ENCODE data around the gene FKBP6. TPM values are rescaled to one million over a fixed set of nuclear protein-coding genes. Genes with fewer than 3 reads are reported as not detected.

Gene FKBP6
- total RNA-seq, 5 donors from 2014 or later (not counting 1 experiment from before 2014, with no cell fraction given), result not detected

GRCh38 chr7:73329861-73330581 is 2.1 kb downstream of the FKBP6 start:
- POLR2A ChIA-PET, result no interaction called here
- CTCF ChIA-PET, result no interaction called here
- H3K9me3 Mint-ChIP-seq, result no peaks in the 10 kb centered on the region
- H3K27ac Mint-ChIP-seq, result no peak overlapping the region
- peaks cover 0 to 3% of the 10 kb centered on the region in 2 donors for H3K27me3 Mint-ChIP-seq
- H3K27me3 ChIP-seq (replicated peaks in 1 of 2; ENCODE audit: control insufficient read depth in 2 of 2, extremely low read depth in 1 of 2, insufficient read depth in 2 of 2, low read length in 1 of 2), result peaks cover 0 to 5% of the 10 kb centered on the region in 2 experiments
- H3K27ac ChIP-seq (ENCODE audit: low read length), result no peak overlapping the region
- H3K4me3 ChIP-seq (ENCODE audit: control insufficient read depth in 1 of 2, extremely low read depth in 1 of 2, low read length in 1 of 2), result no peak overlapping the region
- H3K4me1 Mint-ChIP-seq, result no peaks in the 10 kb centered on the region
- 77% methylated on average over 9 of the region's 11 CpGs for WGBS (ENCODE audit: insufficient coverage)
- H3K36me3 ChIP-seq (ENCODE audit: control insufficient read depth in 2 of 2, extremely low read depth in 1 of 2, insufficient read depth in 1 of 2, low read length in 1 of 2), result no peaks in the 10 kb centered on the region
- no peak overlapping the region for H3K4me3 Mint-ChIP-seq
- ATAC-seq (replicated peaks in 1 of 4) (no peak), DNase-seq (no peak)
- no peaks in the 10 kb centered on the region for H3K9me3 ChIP-seq
- H3K36me3 Mint-ChIP-seq, result no peaks in the 10 kb centered on the region
- no peaks in the 10 kb centered on the region for H3K4me1 ChIP-seq (ENCODE audit: control insufficient read depth in 1 of 2, extremely low read depth in 1 of 2, insufficient read depth in 2 of 2, low read length in 2 of 2)

GRCh38 chr7:73330772-73331171 is 2.8 kb downstream of the FKBP6 start:
- H3K4me1 Mint-ChIP-seq, result no peaks in the 10 kb centered on the region
- WGBS (ENCODE audit: insufficient coverage), result 82% methylated on average over 4 of the region's 6 CpGs
- Histone ChIP-seq H3K27ac (ENCODE audit: low read length) (no peak overlapping the region), H3K9me3 (no peaks in the 10 kb centered on the region), H3K36me3 (ENCODE audit: control insufficient read depth in 2 of 2, extremely low read depth in 1 of 2, insufficient read depth in 1 of 2, low read length in 1 of 2) (no peaks in the 10 kb centered on the region), H3K4me1 (ENCODE audit: control insufficient read depth in 1 of 2, extremely low read depth in 1 of 2, insufficient read depth in 2 of 2, low read length in 2 of 2) (no peaks in the 10 kb centered on the region), H3K27me3 (replicated peaks in 1 of 2; ENCODE audit: control insufficient read depth in 2 of 2, extremely low read depth in 1 of 2, insufficient read depth in 2 of 2, low read length in 1 of 2) (peaks cover 0 to 5% of the 10 kb centered on the region in 2 experiments), H3K4me3 (ENCODE audit: control insufficient read depth in 1 of 2, extremely low read depth in 1 of 2, low read length in 1 of 2) (no peak overlapping the region)
- no peaks in the 10 kb centered on the region for H3K36me3 Mint-ChIP-seq
- peaks cover 0 to 3% of the 10 kb centered on the region in 2 donors for H3K27me3 Mint-ChIP-seq
- POLR2A ChIA-PET, result no interaction called here
- no peaks in the 10 kb centered on the region for H3K9me3 Mint-ChIP-seq
- no peak overlapping the region for H3K27ac Mint-ChIP-seq
- CTCF ChIA-PET, result no interaction called here
- ATAC-seq (replicated peaks in 1 of 4), result no peak
- H3K4me3 Mint-ChIP-seq, result no peak overlapping the region
- no peak for DNase-seq

GRCh38 chr7:73332447-73332846 is 4.5 kb downstream of the FKBP6 start:
- peaks cover 0 to 5% of the 10 kb centered on the region in 2 experiments for H3K27me3 ChIP-seq (replicated peaks in 1 of 2; ENCODE audit: control insufficient read depth in 2 of 2, extremely low read depth in 1 of 2, insufficient read depth in 2 of 2, low read length in 1 of 2)
- Mint-ChIP-seq H3K4me3 (no peak overlapping the region), H3K27ac (no peak overlapping the region), H3K27me3 (peaks cover 0 to 3% of the 10 kb centered on the region in 2 donors), H3K9me3 (no peaks in the 10 kb centered on the region), H3K36me3 (no peaks in the 10 kb centered on the region), H3K4me1 (no peaks in the 10 kb centered on the region)
- H3K9me3 ChIP-seq, result no peaks in the 10 kb centered on the region
- CTCF ChIA-PET, result no interaction called here
- POLR2A ChIA-PET, result interaction anchor here in 1 of 2 donors (0.7 kb wide), 1 partner anchor 56 kb away, joined by 4 read pairs; no protein-coding TSS in a partner anchor
- ATAC-seq (replicated peaks in 1 of 4), result no peak
- DNase-seq, result no peak
- H3K27ac ChIP-seq (ENCODE audit: low read length), result no peak overlapping the region
- H3K4me3 ChIP-seq (ENCODE audit: control insufficient read depth in 1 of 2, extremely low read depth in 1 of 2, low read length in 1 of 2), result no peak overlapping the region
- H3K36me3 ChIP-seq (ENCODE audit: control insufficient read depth in 2 of 2, extremely low read depth in 1 of 2, insufficient read depth in 1 of 2, low read length in 1 of 2), result no peaks in the 10 kb centered on the region
- H3K4me1 ChIP-seq (ENCODE audit: control insufficient read depth in 1 of 2, extremely low read depth in 1 of 2, insufficient read depth in 2 of 2, low read length in 2 of 2), result no peaks in the 10 kb centered on the region
- WGBS (ENCODE audit: insufficient coverage), result no CpG with 5 or more reads among the region's 6 CpGs

GRCh38 chr7:73338321-73338720 is 10.4 kb downstream of the FKBP6 start:
- Mint-ChIP-seq H3K27ac (no peak overlapping the region), H3K36me3 (no peaks in the 10 kb centered on the region), H3K9me3 (no peaks in the 10 kb centered on the region), H3K27me3 (peaks cover 4 to 12% of the 10 kb centered on the region in 2 donors), H3K4me1 (no peaks in the 10 kb centered on the region), H3K4me3 (no peak overlapping the region)
- POLR2A ChIA-PET, result no interaction called here
- H3K36me3 ChIP-seq (ENCODE audit: control insufficient read depth in 2 of 2, extremely low read depth in 1 of 2, insufficient read depth in 1 of 2, low read length in 1 of 2), result no peaks in the 10 kb centered on the region
- DNase-seq, result no peak
- H3K27me3 ChIP-seq (replicated peaks in 1 of 2; ENCODE audit: control insufficient read depth in 2 of 2, extremely low read depth in 1 of 2, insufficient read depth in 2 of 2, low read length in 1 of 2), result peaks cover 0 to 16% of the 10 kb centered on the region in 2 experiments
- no peak overlapping the region for H3K27ac ChIP-seq (ENCODE audit: low read length)
- no peak overlapping the region for H3K4me3 ChIP-seq (ENCODE audit: control insufficient read depth in 1 of 2, extremely low read depth in 1 of 2, low read length in 1 of 2)
- H3K9me3 ChIP-seq, result no peaks in the 10 kb centered on the region
- WGBS (ENCODE audit: insufficient coverage), result 73% methylated on average over 3 of the region's 10 CpGs
- CTCF ChIA-PET, result no interaction called here
- no peaks in the 10 kb centered on the region for H3K4me1 ChIP-seq (ENCODE audit: control insufficient read depth in 1 of 2, extremely low read depth in 1 of 2, insufficient read depth in 2 of 2, low read length in 2 of 2)
- no peak for ATAC-seq (replicated peaks in 1 of 4)

GRCh38 chr7:73340514-73340913 is 12.6 kb downstream of the FKBP6 start:
- H3K27ac Mint-ChIP-seq, result no peak overlapping the region
- peaks cover 0 to 20% of the 10 kb centered on the region in 2 experiments for H3K27me3 ChIP-seq (replicated peaks in 1 of 2; ENCODE audit: control insufficient read depth in 2 of 2, extremely low read depth in 1 of 2, insufficient read depth in 2 of 2, low read length in 1 of 2)
- no peak overlapping the region for H3K4me3 Mint-ChIP-seq
- H3K9me3 Mint-ChIP-seq, result no peaks in the 10 kb centered on the region
- no peak overlapping the region for H3K4me3 ChIP-seq (ENCODE audit: control insufficient read depth in 1 of 2, extremely low read depth in 1 of 2, low read length in 1 of 2)
- no CpG with 5 or more reads among the region's 7 CpGs for WGBS (ENCODE audit: insufficient coverage)
- ATAC-seq (replicated peaks in 1 of 4), result no peak
- H3K36me3 ChIP-seq (ENCODE audit: control insufficient read depth in 2 of 2, extremely low read depth in 1 of 2, insufficient read depth in 1 of 2, low read length in 1 of 2), result no peaks in the 10 kb centered on the region
- H3K4me1 ChIP-seq (ENCODE audit: control insufficient read depth in 1 of 2, extremely low read depth in 1 of 2, insufficient read depth in 2 of 2, low read length in 2 of 2), result no peaks in the 10 kb centered on the region
- no peaks in the 10 kb centered on the region for H3K36me3 Mint-ChIP-seq
- ChIA-PET POLR2A (no interaction called here), CTCF (no interaction called here)
- DNase-seq, result no peak
- H3K27ac ChIP-seq (ENCODE audit: low read length), result no peak overlapping the region
- no peaks in the 10 kb centered on the region for H3K4me1 Mint-ChIP-seq
- H3K27me3 Mint-ChIP-seq, result peaks cover 4 to 18% of the 10 kb centered on the region in 2 donors
- H3K9me3 ChIP-seq, result no peaks in the 10 kb centered on the region

- H3K4me3 Mint-ChIP-seq, result no peak overlapping the region
- H3K4me3 ChIP-seq (ENCODE audit: control insufficient read depth in 1 of 2, extremely low read depth in 1 of 2, low read length in 1 of 2), result no peak overlapping the region
- H3K9me3 Mint-ChIP-seq, result no peaks in the 10 kb centered on the region
- peaks cover 4 to 19% of the 10 kb centered on the region in 2 donors for H3K27me3 Mint-ChIP-seq
- H3K9me3 ChIP-seq, result no peaks in the 10 kb centered on the region
- H3K27ac ChIP-seq (ENCODE audit: low read length), result no peak overlapping the region
- POLR2A ChIA-PET, result no interaction called here
- CTCF ChIA-PET, result no interaction called here
- peaks cover 0 to 25% of the 10 kb centered on the region in 2 experiments for H3K27me3 ChIP-seq (replicated peaks in 1 of 2; ENCODE audit: control insufficient read depth in 2 of 2, extremely low read depth in 1 of 2, insufficient read depth in 2 of 2, low read length in 1 of 2)
- ATAC-seq (replicated peaks in 1 of 4) (no peak), DNase-seq (no peak)
- H3K36me3 ChIP-seq (ENCODE audit: control insufficient read depth in 2 of 2, extremely low read depth in 1 of 2, insufficient read depth in 1 of 2, low read length in 1 of 2), result no peaks in the 10 kb centered on the region
- no peak overlapping the region for H3K27ac Mint-ChIP-seq
- H3K4me1 ChIP-seq (ENCODE audit: control insufficient read depth in 1 of 2, extremely low read depth in 1 of 2, insufficient read depth in 2 of 2, low read length in 2 of 2), result no peaks in the 10 kb centered on the region
- WGBS (ENCODE audit: insufficient coverage), result 70% methylated on average over 5 of the region's 8 CpGs
- H3K36me3 Mint-ChIP-seq, result no peaks in the 10 kb centered on the region
- no peaks in the 10 kb centered on the region for H3K4me1 Mint-ChIP-seq
Measured at GRCh38 chr7:73341877-73342276, 13.9 kb downstream of the FKBP6 start.
